Neutrophil (primary cell): ENCODE data around the gene STH.
A peak's percentile ranks its signal among the peaks of the same experiment; 100 is the strongest.

Experiments used
- H3K27ac ChIP-seq: fragments of 200-600 bp; sonication (generic); 2 replicates; pipeline ENCODE4 v1.5.1; 2016; ENCODE audit warnings: mild to moderate bottlenecking, moderate library complexity
- H3K27me3 ChIP-seq: fragments of 200-600 bp; sonication (generic); 2 replicates; pipeline ENCODE4 v1.6.0; 2016; ENCODE audit warnings: mild to moderate bottlenecking
- H3K36me3 ChIP-seq: fragments of 200-600 bp; sonication (generic); 2 replicates; pipeline ENCODE4 v1.5.1; 2017
- H3K4me1 ChIP-seq, 2 experiments: fragments of 200-600 bp in 1 of 2; sonication (generic) in 1 of 2; 1 replicate in 1 of 2; 2 replicates in 1 of 2; pipeline versions ENCODE4 v1.5.1 to v1.6.1; 2013 to 2016; ENCODE audit warnings: low read depth in 1 of 2, low read length in 1 of 2, mild to moderate bottlenecking in 1 of 2, moderate library complexity in 1 of 2; ENCODE audit not compliant: control insufficient read depth in 1 of 2, insufficient read depth in 1 of 2
- H3K4me3 ChIP-seq, 2 experiments: fragments of 200-600 bp in 1 of 2; sonication (generic) in 1 of 2; 1 replicate in 1 of 2; 2 replicates in 1 of 2; pipeline ENCODE4 v1.5.1; 2013 to 2016; ENCODE audit warnings: low read depth in 1 of 2, low read length in 1 of 2, mild to moderate bottlenecking in 1 of 2, moderate library complexity in 1 of 2
- H3K9me3 ChIP-seq: fragments of 200-600 bp; sonication (generic); 2 replicates; pipeline ENCODE4 v1.5.1; 2016
- TF ChIP-seq, protein P1 (sequence below): fragments of 200-600 bp; sonication (generic); IDR thresholded peaks from 2 replicates; pipeline ENCODE4 v1.5.1; 2016; ENCODE audit warnings: antibody characterized with exemption

Gene STH

DNA sequence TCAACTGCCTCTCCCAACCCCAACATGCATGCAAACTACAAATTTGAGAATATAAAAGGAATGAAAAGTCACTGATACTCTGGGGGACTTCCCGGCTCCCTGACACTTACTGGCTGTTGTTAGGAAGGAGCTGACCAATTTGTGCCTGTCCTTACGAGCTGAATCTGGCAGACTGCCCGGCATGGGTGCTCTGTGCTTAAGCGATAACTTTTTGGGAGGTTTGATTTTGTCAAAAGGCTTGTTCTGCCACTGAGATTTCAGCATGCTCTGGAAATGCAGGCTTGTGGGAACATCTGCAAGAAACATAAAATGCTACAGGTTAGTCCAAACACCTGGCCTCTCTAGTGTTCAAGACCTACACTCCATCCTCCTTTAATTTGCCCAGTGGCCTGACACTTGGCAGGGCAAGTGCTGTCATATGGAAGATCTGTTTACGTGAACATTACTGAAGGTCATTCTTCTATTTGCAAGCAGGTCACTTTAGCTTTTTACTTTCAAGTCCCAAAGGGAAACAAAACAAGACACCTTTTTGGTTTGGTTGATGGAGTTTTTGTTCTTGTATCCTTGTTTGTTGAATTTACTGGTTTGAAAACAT lies 40.6 kb downstream of the STH start:
- Histone ChIP-seq H3K4me1 (peaks cover 4 to 5% of the 10 kb centered on the region in 2 experiments), H3K4me3 (no peak overlapping the region), H3K27me3 (no peaks in the 10 kb centered on the region), H3K36me3 (peaks cover 92% of the 10 kb centered on the region), H3K27ac (no peak overlapping the region), H3K9me3 (no peaks in the 10 kb centered on the region)
- TF ChIP-seq, protein P1, sequence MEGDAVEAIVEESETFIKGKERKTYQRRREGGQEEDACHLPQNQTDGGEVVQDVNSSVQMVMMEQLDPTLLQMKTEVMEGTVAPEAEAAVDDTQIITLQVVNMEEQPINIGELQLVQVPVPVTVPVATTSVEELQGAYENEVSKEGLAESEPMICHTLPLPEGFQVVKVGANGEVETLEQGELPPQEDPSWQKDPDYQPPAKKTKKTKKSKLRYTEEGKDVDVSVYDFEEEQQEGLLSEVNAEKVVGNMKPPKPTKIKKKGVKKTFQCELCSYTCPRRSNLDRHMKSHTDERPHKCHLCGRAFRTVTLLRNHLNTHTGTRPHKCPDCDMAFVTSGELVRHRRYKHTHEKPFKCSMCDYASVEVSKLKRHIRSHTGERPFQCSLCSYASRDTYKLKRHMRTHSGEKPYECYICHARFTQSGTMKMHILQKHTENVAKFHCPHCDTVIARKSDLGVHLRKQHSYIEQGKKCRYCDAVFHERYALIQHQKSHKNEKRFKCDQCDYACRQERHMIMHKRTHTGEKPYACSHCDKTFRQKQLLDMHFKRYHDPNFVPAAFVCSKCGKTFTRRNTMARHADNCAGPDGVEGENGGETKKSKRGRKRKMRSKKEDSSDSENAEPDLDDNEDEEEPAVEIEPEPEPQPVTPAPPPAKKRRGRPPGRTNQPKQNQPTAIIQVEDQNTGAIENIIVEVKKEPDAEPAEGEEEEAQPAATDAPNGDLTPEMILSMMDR, result no peak

- no peak overlapping the region for H3K4me3 ChIP-seq
- H3K36me3 ChIP-seq, result peaks cover 86% of the 10 kb centered on the region
- no peaks in the 10 kb centered on the region for H3K9me3 ChIP-seq
- H3K27ac ChIP-seq, result no peak overlapping the region
- H3K27me3 ChIP-seq, result no peaks in the 10 kb centered on the region
- peaks cover 4 to 5% of the 10 kb centered on the region in 2 experiments for H3K4me1 ChIP-seq
- TF ChIP-seq, protein P1, result no peak
Measured at GRCh38 chr17:46042246-46042645, 43.2 kb downstream of the STH start.

- Histone ChIP-seq H3K9me3 (no peaks in the 10 kb centered on the region), H3K27me3 (no peaks in the 10 kb centered on the region), H3K4me3 (no peak overlapping the region), H3K36me3 (peaks cover 86% of the 10 kb centered on the region), H3K4me1 (peaks cover 4 to 5% of the 10 kb centered on the region in 2 experiments), H3K27ac (no peak overlapping the region)
- TF ChIP-seq, protein P1, result no peak
Measured at GRCh38 chr17:46042925-46043324, 43.9 kb downstream of the STH start.

DNA sequence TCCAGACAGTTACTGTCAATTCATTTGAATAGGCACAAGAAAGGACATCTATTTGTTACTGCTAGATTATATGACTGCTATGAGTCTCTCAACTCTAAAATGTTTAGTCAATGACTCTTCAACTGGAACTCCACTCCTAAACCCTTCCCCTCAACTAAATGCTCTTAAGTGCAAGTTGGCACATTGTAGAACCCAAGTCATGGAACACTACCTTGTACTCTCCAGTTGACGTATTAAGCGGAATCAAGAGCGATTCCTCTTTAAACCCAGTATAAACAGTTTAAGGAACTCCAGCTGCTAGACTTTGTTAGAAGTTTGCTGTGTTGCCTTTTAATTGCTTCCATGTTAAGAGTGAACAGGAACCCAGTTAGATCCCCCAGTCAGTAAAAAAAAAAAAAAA lies 44.6 kb downstream of the STH start:
- no peak overlapping the region for H3K4me3 ChIP-seq
- H3K27me3 ChIP-seq, result no peaks in the 10 kb centered on the region
- peaks cover 86% of the 10 kb centered on the region for H3K36me3 ChIP-seq
- TF ChIP-seq, protein P1, result no peak
- no peaks in the 10 kb centered on the region for H3K9me3 ChIP-seq
- peaks cover 4 to 5% of the 10 kb centered on the region in 2 experiments for H3K4me1 ChIP-seq
- peak overlapping the region; percentile 2 for H3K27ac ChIP-seq

DNA sequence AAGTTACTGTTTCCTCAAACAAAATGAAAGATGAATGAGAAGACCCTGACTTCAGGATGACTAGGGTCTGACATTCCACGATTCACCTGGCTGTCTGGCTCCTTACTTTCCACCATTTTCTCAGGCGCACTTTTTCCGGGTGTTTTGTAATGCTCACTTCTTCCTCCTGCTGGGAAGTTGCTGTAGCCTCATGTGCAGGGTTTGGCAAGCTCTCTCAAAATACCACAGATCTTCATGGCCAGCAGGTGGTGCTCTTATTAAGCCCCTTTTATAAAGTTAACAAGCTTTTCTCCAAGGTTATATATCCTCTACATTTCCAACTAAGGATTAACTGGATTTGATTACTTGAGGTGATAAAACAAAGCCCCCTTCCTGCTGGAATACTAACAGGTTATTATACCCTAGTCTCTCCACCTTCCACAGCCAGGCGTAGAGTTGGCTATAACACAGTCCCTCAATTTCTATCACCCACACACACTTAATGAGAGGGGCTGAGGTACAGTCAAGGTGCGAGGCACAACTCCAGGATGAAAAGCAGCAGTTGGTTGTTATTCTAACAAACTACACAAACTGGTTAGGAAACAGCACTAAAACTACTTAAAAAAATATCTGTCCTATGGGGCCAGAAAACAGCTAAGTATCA lies 45.4 kb downstream of the STH start:
- Histone ChIP-seq H3K27ac (peak overlapping the region; percentile 7), H3K27me3 (no peaks in the 10 kb centered on the region), H3K9me3 (no peaks in the 10 kb centered on the region), H3K4me3 (no peak overlapping the region), H3K36me3 (peaks cover 85% of the 10 kb centered on the region), H3K4me1 (peaks cover 4 to 5% of the 10 kb centered on the region in 2 experiments)
- TF ChIP-seq, protein P1, result no peak
